K562 (cell line): Measurements from ENCODE around the gene TNIK. TPM values are rescaled to one million over a fixed set of nuclear protein-coding genes. Genes with fewer than 3 reads are reported as not detected.

Source experiments
- ATAC-seq: fragments of 200-7000 bp; cut with Tn5 transposase; 3 replicates; pipeline ENCODE4 v1.9.1; 2020; ENCODE audit warnings: moderate library complexity
- BruUV-seq: library from RNA; stranded (reverse); fragments of 400-500 nt; replicated peaks from 2 replicates; lab custom pipeline; 2021; lab: Mats Ljungman, UMichigan
- CTCF ChIA-PET: fragments of 300-600 bp; formaldehyde crosslinking; extraction: SDS; loops from one replicate; lab custom pipeline; 2021; ENCODE audit warnings: low intra/inter-chr PET ratio; lab: Yijun Ruan, JAX
- POLR2A ChIA-PET: fragments of 300-600, 350-650 bp; sonication (Branson Sonifier 250); formaldehyde crosslinking; extraction: SDS; loops from one replicate; lab custom pipeline; 2021; ENCODE audit warnings: antibody characterized with exemption, inconsistent platforms; lab: Yijun Ruan, JAX
- DNase-seq, 4 experiments: peaks; one replicate each; pipeline versions ENCODE4 v3.0.0 to v3.0.0-alpha.2; 2011 to 2018; ENCODE audit warnings: low spot score in 3 of 4, mixed read lengths in 3 of 4; ENCODE audit errors: extremely low read depth in 1 of 4
- FAIRE-seq: peaks from 2 replicates; lab custom pipeline; 2011; peaks lifted over from hg19 to GRCh38; lab: Jason Lieb, UNC
- H2AFZ ChIP-seq: 2 replicates; pipeline ENCODE4 v1.6.0; 2011; ENCODE audit warnings: low read depth, low read length, control low read depth, inconsistent platforms
- H3K27ac ChIP-seq: fragments of 200-600 bp; 3 replicates; pipeline ENCODE4 v1.8.0; 2011; ENCODE audit warnings: low read depth, mild to moderate bottlenecking, control low read depth, inconsistent platforms, low read length, moderate library complexity, mixed read lengths; ENCODE audit errors: extremely low read depth
- H3K27me3 ChIP-seq, 2 experiments: fragments of 300-600 bp in 1 of 2; 2 replicates in 1 of 2; 3 replicates in 1 of 2; pipeline versions ENCODE4 v1.6.0 to v1.8.0; 2011; ENCODE audit warnings: inconsistent platforms in 2 of 2, low read length in 2 of 2, mild to moderate bottlenecking in 1 of 2, mixed read lengths in 1 of 2, moderate library complexity in 1 of 2; ENCODE audit not compliant: control insufficient read depth in 2 of 2, insufficient read depth in 2 of 2
- H3K36me3 ChIP-seq: fragments of 300-600 bp; 3 replicates; pipeline ENCODE4 v1.8.0; 2011; ENCODE audit warnings: mild to moderate bottlenecking, low read length, inconsistent platforms; ENCODE audit not compliant: control insufficient read depth, insufficient read depth
- H3K4me1 ChIP-seq, 2 experiments: fragments of 200-600 bp in 1 of 2; replicated peaks in 1 of 2; 2 replicates in 1 of 2; 3 replicates in 1 of 2; pipeline versions ENCODE4 v1.5.1 to v1.8.0; 2011; ENCODE audit warnings: inconsistent platforms in 2 of 2, low read length in 2 of 2, mild to moderate bottlenecking in 1 of 2, mixed read lengths in 1 of 2, moderate library complexity in 1 of 2; ENCODE audit not compliant: control insufficient read depth in 2 of 2, insufficient read depth in 2 of 2
- H3K4me2 ChIP-seq: 2 replicates; pipeline ENCODE4 v1.6.1; 2011; ENCODE audit warnings: low read length, control low read depth, inconsistent platforms, mixed read lengths; ENCODE audit not compliant: insufficient read depth
- H3K4me3 ChIP-seq: fragments of 200-600 bp; sonication (generic), shearing (Covaris generic); 2 replicates; pipeline ENCODE4 v1.5.1; 2016; ENCODE audit warnings: control low read depth, inconsistent platforms
- H3K79me2 ChIP-seq: fragments of 200-600 bp; 3 replicates; pipeline ENCODE4 v1.8.0; 2011; ENCODE audit warnings: low read length, inconsistent platforms; ENCODE audit not compliant: control insufficient read depth, insufficient read depth
- H3K9ac ChIP-seq, 2 experiments: 2 replicates each; pipeline versions ENCODE4 v1.6.0 to v1.6.1; 2011; ENCODE audit warnings: low read depth in 2 of 2, low read length in 2 of 2, control low read depth in 1 of 2, inconsistent platforms in 1 of 2, mild to moderate bottlenecking in 1 of 2, mixed read lengths in 1 of 2; ENCODE audit not compliant: insufficient read depth in 1 of 2
- H3K9me1 ChIP-seq: one replicate; pipeline ENCODE4 v1.6.0; 2011; ENCODE audit warnings: inconsistent platforms, mild to moderate bottlenecking, low read length, moderate library complexity; ENCODE audit not compliant: control insufficient read depth, insufficient read depth
- H3K9me3 ChIP-seq: replicated peaks from 2 replicates; pipeline ENCODE4 v1.5.1; 2011; ENCODE audit warnings: low read depth, low read length, inconsistent platforms; ENCODE audit not compliant: control insufficient read depth, insufficient read depth
- H4K20me1 ChIP-seq: replicated peaks from 2 replicates; pipeline ENCODE4 v1.6.1; 2011; ENCODE audit warnings: low read length, inconsistent platforms, mixed read lengths; ENCODE audit not compliant: control insufficient read depth, insufficient read depth
- ARID1B ChIP-seq: fragments of 450-650 bp; IDR thresholded peaks from 2 replicates; pipeline ENCODE4 v1.6.1; 2016; ENCODE audit warnings: antibody characterized with exemption, mild to moderate bottlenecking, inconsistent platforms
- ARID2 ChIP-seq: fragments of 450-650 bp; IDR thresholded peaks from 2 replicates; pipeline ENCODE4 v1.6.1; 2017; ENCODE audit warnings: antibody characterized with exemption, mild to moderate bottlenecking
- CBFB ChIP-seq: sonication (generic); formaldehyde crosslinking; IDR thresholded peaks from 2 replicates; pipeline ENCODE4 v1.4.0; 2020; ENCODE audit warnings: mild to moderate bottlenecking, missing genetic modification reagents
- CEBPG ChIP-seq, 3 experiments: fragments of 200-800 bp in 1 of 3; sonication (Bioruptor generic) in 1 of 3; sonication (generic) in 1 of 3; formaldehyde crosslinking in 1 of 3; IDR thresholded peaks in 2 of 3; conservative IDR thresholded peaks in 1 of 3; 2 replicates each; pipeline versions ENCODE4 v1.6.1 to v1.8.0; 2016 to 2022; ENCODE audit warnings: missing compliant biosample characterization in 2 of 3, missing genetic modification characterization in 2 of 3, mild to moderate bottlenecking in 1 of 3, missing genetic modification reagents in 1 of 3
- DPF2 ChIP-seq: fragments of 450-650 bp; IDR thresholded peaks from 2 replicates; pipeline ENCODE4 v1.6.1; 2016
- EP300 ChIP-seq: IDR thresholded peaks from 2 replicates; pipeline ENCODE4 v1.6.1; 2012; ENCODE audit warnings: low read length, improper control_type of control experiment
- HNRNPH1 ChIP-seq: fragments of 200-400 bp; formaldehyde crosslinking; optimal IDR thresholded peaks from 2 replicates; pipeline ENCODE3; 2017; ENCODE audit warnings: low read depth, mild to moderate bottlenecking, low read length, moderate library complexity
- JUN ChIP-seq, 2 experiments: sonication (generic) in 1 of 2; formaldehyde crosslinking in 1 of 2; IDR thresholded peaks; 2 replicates each; pipeline versions ENCODE4 v1.6.1 to v1.8.0; 2012 to 2022; ENCODE audit warnings: borderline replicate concordance in 2 of 2, mild to moderate bottlenecking in 2 of 2, improper control_type of control experiment in 1 of 2, low read depth in 1 of 2, low read length in 1 of 2, missing genetic modification reagents in 1 of 2
- JUNB ChIP-seq: fragments of 450-650 bp; formaldehyde crosslinking; conservative IDR thresholded peaks from 2 replicates; pipeline ENCODE4 v1.4.0; 2020; ENCODE audit warnings: mild to moderate bottlenecking
- LEF1 ChIP-seq: fragments of 450-650 bp; IDR thresholded peaks from 2 replicates; pipeline ENCODE4 v1.6.1; 2016; ENCODE audit warnings: mild to moderate bottlenecking
- MEIS2 ChIP-seq: fragments of 450-650 bp; IDR thresholded peaks from 2 replicates; pipeline ENCODE4 v1.6.1; 2014; ENCODE audit warnings: mild to moderate bottlenecking; ENCODE audit not compliant: partially characterized antibody
- RBM34 ChIP-seq: fragments of 200-400 bp; formaldehyde crosslinking; IDR thresholded peaks from 2 replicates; pipeline ENCODE4 v1.6.1; 2018; ENCODE audit warnings: low read length, borderline replicate concordance; ENCODE audit not compliant: insufficient read depth
- WGBS: fragments of 100-300 bp; shearing (Covaris generic); methylation state at CpG from one replicate; pipeline ENCODE4 v1.1.6; 2016; ENCODE audit warnings: low coverage, mixed read lengths; ENCODE audit not compliant: insufficient coverage; ENCODE audit errors: missing lambda C conversion rate; 5-methylcytosine and 5-hydroxymethylcytosine counted together
- in situ Hi-C: fragments of 300-500 bp; cut with MboI; formaldehyde crosslinking; loops from 4 replicates; pipeline ENCODE4 v1.15.0; 2018; ENCODE audit warnings: inconsistent platforms, mixed read lengths
- intact Hi-C: fragments of 100-400 bp; cut with micrococcal nuclease; formaldehyde crosslinking; loops from 2 replicates; pipeline ENCODE4 v1.14.2; 2022
- polyA plus RNA-seq, 8 experiments: library from polyadenylated mRNA; depleted of rRNA in 4 of 8; stranded (reverse) in 5 of 8; unstranded in 3 of 8; fragments of >200 nt; fragmentation: Nextera tagmentation in 2 of 8; fragmentation: Illumina TruSeq in 1 of 8; extraction: Ambion mirVana in 2 of 8; extraction: Trizol in 1 of 8; gene quantifications; 2 replicates each; pipeline versions ENCODE4 v1.2.1 to v1.2.3, GENCODE V29; 2011 to 2014; ENCODE audit warnings: inconsistent platforms in 1 of 8, missing spikeins in 1 of 8
- total RNA-seq, 7 experiments: library from RNA; depleted of rRNA in 6 of 7; stranded (reverse); fragments of >200 nt in 6 of 7; fragmentation: Illumina TruSeq in 2 of 7; extraction: Trizol in 2 of 7; gene quantifications; 2 replicates each; pipeline versions ENCODE4 v1.2.1 to v1.2.3, GENCODE V29; 2011 to 2021; ENCODE audit warnings: low replicate concordance in 1 of 7
- TF ChIP-seq, protein P1 (sequence below): fragments of 250-450 bp; sonication (Bioruptor Pico); IDR thresholded peaks from 2 replicates; pipeline ENCODE4 v1.4.0; 2020
- TF ChIP-seq, protein P2 (sequence below): fragments of 450-650 bp; IDR thresholded peaks from 2 replicates; pipeline ENCODE4 v1.6.1; 2016
- TF ChIP-seq, protein P3 (sequence below): fragments of 450-650 bp; formaldehyde crosslinking; IDR thresholded peaks from 2 replicates; pipeline ENCODE4 v1.4.0; 2020; ENCODE audit warnings: mild to moderate bottlenecking, moderate library complexity
- TF ChIP-seq, protein P4 (sequence below), 2 experiments: fragments of 450-650 bp in 1 of 2; sonication (generic) in 1 of 2; formaldehyde crosslinking in 1 of 2; IDR thresholded peaks in 1 of 2; conservative IDR thresholded peaks in 1 of 2; 2 replicates each; pipeline versions ENCODE4 v1.6.1 to v1.8.1; 2016 to 2023; ENCODE audit warnings: mild to moderate bottlenecking in 2 of 2, moderate library complexity in 2 of 2, inconsistent platforms in 1 of 2, missing genetic modification reagents in 1 of 2

TNIK gene
- total and polyA plus RNA-seq, 9 of the 15 experiments (the other 6 are each of a cell fraction or from before 2014, with no cell fraction given) = 6.6 to 39.0 (median 24.7) TPM

DNA sequence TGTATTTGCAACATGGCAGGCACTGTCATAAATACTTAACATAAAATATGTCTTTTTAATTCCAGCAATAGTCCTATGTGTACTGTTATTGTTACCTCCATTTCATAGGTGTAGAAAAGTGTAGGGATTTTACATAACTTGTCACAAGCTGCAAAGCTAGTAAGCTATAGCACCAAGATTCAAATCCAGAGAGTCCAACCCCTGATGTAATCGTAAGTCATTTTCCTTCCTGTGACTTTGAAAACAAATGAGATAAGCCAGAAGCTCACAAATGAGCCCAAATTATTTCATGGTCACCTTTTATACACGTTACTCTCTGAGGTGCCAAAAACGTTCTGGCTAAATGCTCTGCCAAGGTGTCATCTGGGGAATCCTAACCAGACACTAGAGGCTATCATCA is 23.8 kb downstream of the TNIK start:
- Histone ChIP-seq H3K4me3 (no peak overlapping the region), H3K4me1 (peaks cover 6 to 40% of the 10 kb centered on the region in 2 experiments), H3K9me1 (no peaks in the 10 kb centered on the region), H3K9me3 (no peaks in the 10 kb centered on the region), H3K36me3 (no peaks in the 10 kb centered on the region; the same call in 2 of the 3 replicates), H2AFZ (no peak overlapping the region), H4K20me1 (0 out of 2 replicates have a peak, but pooled peaks cover 6% of the 10 kb centered on the region), H3K27ac (no peak overlapping the region), H3K79me2 (peaks cover 75% of the 10 kb centered on the region), H3K4me2 (no peak overlapping the region), H3K27me3 (no peaks in the 10 kb centered on the region), H3K9ac (no peak overlapping the region)
- ATAC-seq (peak; percentile 47), FAIRE-seq (no peak), DNase-seq (no peak)
- in situ Hi-C loops = no loop called here
- WGBS = 2% methylated on average over 3 of the region's 3 CpGs
- ChIA-PET POLR2A (interaction anchor here (0.8 to 5.8 kb wide), 4 partner anchors 8 to 21 kb away, joined by 3 to 30 read pairs (median 10); no protein-coding TSS in a partner anchor), CTCF (no interaction called here)
- intact Hi-C loops = no loop called here
- BruUV-seq = no TSS peak
- no peak for TF ChIP-seq JUNB (CRISPR knock-in tag)
- peak; percentile 42; the same call in 1 of the 2 replicates for TF ChIP-seq CEBPG (CRISPR knock-in tag; IDR thresholded peaks at IDR 0.05)
- TF ChIP-seq CEBPG (tag; conservative IDR thresholded peaks at IDR 0.05 in 1 of 2, IDR thresholded peaks at IDR 0.05 in 1 of 2) = peak in 1 of 2 experiments; percentile 52; a peak in 1 of 4 replicates
- 0 out of 2 replicates have a peak, but pooled peaks have one; percentile 22 for TF ChIP-seq LEF1
- no peak for TF ChIP-seq CBFB
- TF ChIP-seq ARID2 = no peak
- TF ChIP-seq DPF2 = 0 out of 2 replicates have a peak, but pooled peaks have one; percentile 32
- TF ChIP-seq JUN (IDR thresholded peaks at IDR 0.05; ENCODE audit: borderline replicate concordance, low read depth, low read length) = 0 out of 2 replicates have a peak, but pooled peaks have one; percentile 39
- no peak for TF ChIP-seq JUN (CRISPR knock-in tag; IDR thresholded peaks at IDR 0.05; ENCODE audit: borderline replicate concordance)
- TF ChIP-seq, protein P1, sequence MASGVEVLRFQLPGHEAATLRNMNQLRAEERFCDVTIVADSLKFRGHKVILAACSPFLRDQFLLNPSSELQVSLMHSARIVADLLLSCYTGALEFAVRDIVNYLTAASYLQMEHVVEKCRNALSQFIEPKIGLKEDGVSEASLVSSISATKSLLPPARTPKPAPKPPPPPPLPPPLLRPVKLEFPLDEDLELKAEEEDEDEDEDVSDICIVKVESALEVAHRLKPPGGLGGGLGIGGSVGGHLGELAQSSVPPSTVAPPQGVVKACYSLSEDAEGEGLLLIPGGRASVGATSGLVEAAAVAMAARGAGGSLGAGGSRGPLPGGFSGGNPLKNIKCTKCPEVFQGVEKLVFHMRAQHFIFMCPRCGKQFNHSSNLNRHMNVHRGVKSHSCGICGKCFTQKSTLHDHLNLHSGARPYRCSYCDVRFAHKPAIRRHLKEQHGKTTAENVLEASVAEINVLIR (CRISPR knock-in tag) = no peak
- TF ChIP-seq MEIS2 = peak; percentile 46
- TF ChIP-seq ARID1B = 0 out of 2 replicates have a peak, but pooled peaks have one; percentile 15
- TF ChIP-seq EP300 = peak; percentile 57
- no peak for TF ChIP-seq HNRNPH1
- TF ChIP-seq, protein P2, sequence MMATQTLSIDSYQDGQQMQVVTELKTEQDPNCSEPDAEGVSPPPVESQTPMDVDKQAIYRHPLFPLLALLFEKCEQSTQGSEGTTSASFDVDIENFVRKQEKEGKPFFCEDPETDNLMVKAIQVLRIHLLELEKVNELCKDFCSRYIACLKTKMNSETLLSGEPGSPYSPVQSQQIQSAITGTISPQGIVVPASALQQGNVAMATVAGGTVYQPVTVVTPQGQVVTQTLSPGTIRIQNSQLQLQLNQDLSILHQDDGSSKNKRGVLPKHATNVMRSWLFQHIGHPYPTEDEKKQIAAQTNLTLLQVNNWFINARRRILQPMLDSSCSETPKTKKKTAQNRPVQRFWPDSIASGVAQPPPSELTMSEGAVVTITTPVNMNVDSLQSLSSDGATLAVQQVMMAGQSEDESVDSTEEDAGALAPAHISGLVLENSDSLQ = peak; percentile 23; the same call in 1 of the 2 replicates
- TF ChIP-seq, protein P3, sequence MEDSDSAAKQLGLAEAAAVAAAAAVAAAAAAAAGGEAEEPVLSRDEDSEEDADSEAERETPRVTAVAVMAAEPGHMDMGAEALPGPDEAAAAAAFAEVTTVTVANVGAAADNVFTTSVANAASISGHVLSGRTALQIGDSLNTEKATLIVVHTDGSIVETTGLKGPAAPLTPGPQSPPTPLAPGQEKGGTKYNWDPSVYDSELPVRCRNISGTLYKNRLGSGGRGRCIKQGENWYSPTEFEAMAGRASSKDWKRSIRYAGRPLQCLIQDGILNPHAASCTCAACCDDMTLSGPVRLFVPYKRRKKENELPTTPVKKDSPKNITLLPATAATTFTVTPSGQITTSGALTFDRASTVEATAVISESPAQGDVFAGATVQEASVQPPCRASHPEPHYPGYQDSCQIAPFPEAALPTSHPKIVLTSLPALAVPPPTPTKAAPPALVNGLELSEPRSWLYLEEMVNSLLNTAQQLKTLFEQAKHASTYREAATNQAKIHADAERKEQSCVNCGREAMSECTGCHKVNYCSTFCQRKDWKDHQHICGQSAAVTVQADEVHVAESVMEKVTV = no peak
- TF ChIP-seq, protein P4, sequence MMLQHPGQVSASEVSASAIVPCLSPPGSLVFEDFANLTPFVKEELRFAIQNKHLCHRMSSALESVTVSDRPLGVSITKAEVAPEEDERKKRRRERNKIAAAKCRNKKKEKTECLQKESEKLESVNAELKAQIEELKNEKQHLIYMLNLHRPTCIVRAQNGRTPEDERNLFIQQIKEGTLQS (IDR thresholded peaks at IDR 0.05) = peak; percentile 58; the same call in 1 of the 2 replicates
- TF ChIP-seq, protein P4 (CRISPR knock-in tag; conservative IDR thresholded peaks at IDR 0.05) = no peak
- TF ChIP-seq RBM34 = no peak
